SK-N-SH (cell line): Measurements from ENCODE around the gene C1orf226. TPM values are rescaled to one million over a fixed set of nuclear protein-coding genes. Genes with fewer than 3 reads are reported as not detected.
A peak's percentile ranks its signal among the peaks of the same experiment; 100 is the strongest.

ENCODE experiments used
- CTCF ChIA-PET: fragments of 300-600, 350-600 bp; formaldehyde crosslinking; extraction: SDS; loops from one replicate; lab custom pipeline; 2021; lab: Yijun Ruan, JAX
- POLR2A ChIA-PET: fragments of 350-600 bp; sonication (Branson Sonifier 250); formaldehyde crosslinking; extraction: SDS; loops from one replicate; lab custom pipeline; 2020; ENCODE audit warnings: antibody characterized with exemption, inconsistent platforms; lab: Yijun Ruan, JAX
- DNase-seq: peaks from one replicate; pipeline ENCODE4 v3.0.0; 2012
- H2AFZ ChIP-seq: fragments of 200-600 bp; sonication (generic); 2 replicates; pipeline ENCODE4 v1.8.1; 2016; ENCODE audit warnings: antibody characterized with exemption, mild to moderate bottlenecking, low read depth
- H3F3A ChIP-seq: fragments of 200-600 bp; sonication (generic); replicated peaks from 2 replicates; pipeline ENCODE3; 2016; ENCODE audit warnings: antibody characterized with exemption, mild to moderate bottlenecking; ENCODE audit not compliant: insufficient read depth
- H3K27ac ChIP-seq, 2 experiments: fragments of 200-500 bp in 1 of 2; fragments of 200-600 bp in 1 of 2; sonication (Bioruptor generic) in 1 of 2; sonication (generic), shearing (Covaris generic) in 1 of 2; 2 replicates each; pipeline versions ENCODE4 v1.5.1 to v1.6.1; 2014 to 2016; ENCODE audit warnings: low read depth in 2 of 2, inconsistent platforms in 1 of 2, low read length in 1 of 2, mild to moderate bottlenecking in 1 of 2, mixed read lengths in 1 of 2
- H3K27me3 ChIP-seq: fragments of 200-600 bp; sonication (generic), shearing (Covaris generic); 2 replicates; pipeline ENCODE4 v1.6.1; 2016; ENCODE audit warnings: mixed run types; ENCODE audit not compliant: insufficient read depth
- H3K36me3 ChIP-seq, 2 experiments: fragments of 200-500 bp in 1 of 2; fragments of 200-600 bp in 1 of 2; sonication (Bioruptor generic) in 1 of 2; sonication (generic) in 1 of 2; replicated peaks in 1 of 2; 2 replicates each; pipeline versions ENCODE3 to v1.5.1; 2014 to 2016; ENCODE audit warnings: low read length in 1 of 2, mild to moderate bottlenecking in 1 of 2; ENCODE audit not compliant: insufficient read depth in 2 of 2, control insufficient read depth in 1 of 2
- H3K4me1 ChIP-seq, 2 experiments: fragments of 200-500 bp in 1 of 2; fragments of 200-600 bp in 1 of 2; sonication (Bioruptor generic) in 1 of 2; sonication (generic), shearing (Covaris generic) in 1 of 2; 2 replicates each; pipeline versions ENCODE4 v1.5.1 to v1.6.1; 2014 to 2016; ENCODE audit warnings: low read depth in 1 of 2, low read length in 1 of 2, mixed run types in 1 of 2; ENCODE audit not compliant: insufficient read depth in 2 of 2, control insufficient read depth in 1 of 2
- H3K4me2 ChIP-seq: fragments of 200-600 bp; sonication (generic), shearing (Covaris generic); 2 replicates; pipeline ENCODE4 v1.6.1; 2017; ENCODE audit warnings: mixed run types
- H3K4me3 ChIP-seq, 2 experiments: fragments of 200-500 bp in 1 of 2; fragments of 200-600 bp in 1 of 2; sonication (Bioruptor generic) in 1 of 2; sonication (generic), shearing (Covaris generic) in 1 of 2; 2 replicates each; pipeline versions ENCODE4 v1.5.1 to v1.8.1; 2014 to 2016; ENCODE audit warnings: low read depth in 2 of 2, inconsistent platforms in 1 of 2, low read length in 1 of 2, mild to moderate bottlenecking in 1 of 2, mixed read lengths in 1 of 2, moderate library complexity in 1 of 2
- H3K79me2 ChIP-seq: fragments of 200-600 bp; sonication (generic); 2 replicates; pipeline ENCODE4 v1.8.1; 2017; ENCODE audit warnings: mild to moderate bottlenecking; ENCODE audit not compliant: insufficient read depth
- H3K9ac ChIP-seq: fragments of 200-600 bp; sonication (generic); 2 replicates; pipeline ENCODE4 v1.6.1; 2017; ENCODE audit warnings: mixed run types
- H3K9me2 ChIP-seq: fragments of 200-600 bp; sonication (generic); 2 replicates; pipeline ENCODE4 v1.6.1; 2017; ENCODE audit warnings: mixed run types
- H3K9me3 ChIP-seq: fragments of 200-600 bp; sonication (generic); 2 replicates; pipeline ENCODE4 v1.6.1; 2017; ENCODE audit warnings: mixed run types, mild to moderate bottlenecking, moderate library complexity
- H4K20me1 ChIP-seq: fragments of 200-600 bp; sonication (generic); 2 replicates; pipeline ENCODE4 v1.6.1; 2017; ENCODE audit warnings: mild to moderate bottlenecking, mixed run types; ENCODE audit not compliant: insufficient read depth
- CHD2 ChIP-seq: fragments of 150-350 bp; IDR thresholded peaks from 2 replicates; pipeline ENCODE4 v1.6.1; 2018; ENCODE audit warnings: low read length; ENCODE audit not compliant: partially characterized antibody
- EP300 ChIP-seq, 2 experiments: IDR thresholded peaks; 2 replicates each; pipeline versions ENCODE4 v1.4.0 to v1.6.1; 2012; ENCODE audit warnings: borderline replicate concordance in 1 of 2, low read depth in 1 of 2, low read length in 1 of 2
- EZH2phosphoT487 ChIP-seq: fragments of 200-600 bp; sonication (generic); IDR thresholded peaks from 2 replicates; pipeline ENCODE4 v1.6.1; 2017; ENCODE audit warnings: low read depth, mixed run types, mild to moderate bottlenecking, antibody characterized with exemption, moderate library complexity, borderline replicate concordance
- FOXJ3 ChIP-seq: sonication (generic); formaldehyde crosslinking; IDR thresholded peaks from 2 replicates; pipeline ENCODE4 v1.5.1; 2020; ENCODE audit warnings: mild to moderate bottlenecking, missing genetic modification reagents
- FOXM1 ChIP-seq: IDR thresholded peaks from 2 replicates; pipeline ENCODE4 v1.4.0; 2012; ENCODE audit warnings: low read depth, mild to moderate bottlenecking
- GABPA ChIP-seq: IDR thresholded peaks from 2 replicates; pipeline ENCODE4 v1.4.0; 2012; ENCODE audit warnings: low read depth, mild to moderate bottlenecking
- GATA2 ChIP-seq: sonication (generic); formaldehyde crosslinking; IDR thresholded peaks from 2 replicates; pipeline ENCODE4 v1.5.0; 2020; ENCODE audit warnings: mild to moderate bottlenecking, missing genetic modification reagents
- IRF3 ChIP-seq: fragments of 150-350 bp; IDR thresholded peaks from 2 replicates; pipeline ENCODE4 v1.6.1; 2016; ENCODE audit warnings: mild to moderate bottlenecking, low read depth, low read length
- MEF2A ChIP-seq: IDR thresholded peaks from 2 replicates; pipeline ENCODE4 v1.4.0; 2012; ENCODE audit warnings: low read depth, borderline replicate concordance
- MXI1 ChIP-seq: IDR thresholded peaks from 2 replicates; pipeline ENCODE4 v1.6.1; 2012; ENCODE audit warnings: mild to moderate bottlenecking, low read depth, low read length, improper control_type of control experiment
- POLR2AphosphoS5 ChIP-seq: IDR thresholded peaks from 2 replicates; pipeline ENCODE4 v1.6.1; 2012; ENCODE audit warnings: low read depth, low read length
- RAD21 ChIP-seq: IDR thresholded peaks from 2 replicates; pipeline ENCODE4 v1.6.1; 2012; ENCODE audit warnings: mild to moderate bottlenecking, low read length
- RCOR1 ChIP-seq: fragments of 150-350 bp; IDR thresholded peaks from 2 replicates; pipeline ENCODE4 v1.6.1; 2017; ENCODE audit warnings: antibody characterized with exemption, low read length
- RFX5 ChIP-seq: IDR thresholded peaks from 2 replicates; pipeline ENCODE4 v1.6.1; 2012; ENCODE audit warnings: mild to moderate bottlenecking, improper control_type of control experiment, low read length
- RXRA ChIP-seq: IDR thresholded peaks from 2 replicates; pipeline ENCODE4 v1.4.0; 2012; ENCODE audit warnings: low read depth, mild to moderate bottlenecking, borderline replicate concordance
- YY1 ChIP-seq: IDR thresholded peaks from 2 replicates; pipeline ENCODE4 v1.4.0; 2012; ENCODE audit warnings: low read depth, mild to moderate bottlenecking
- WGBS: methylation state at CpG from one replicate; pipeline ENCODE4 v1.1.6; 2017; ENCODE audit warnings: low lambda C conversion rate; 5-methylcytosine and 5-hydroxymethylcytosine counted together
- polyA plus RNA-seq, 3 experiments: library from polyadenylated mRNA; depleted of rRNA; stranded (reverse); fragments of >200 nt; gene quantifications; 2 replicates each; pipeline ENCODE4 v1.2.3, GENCODE V29; 2012

The C1orf226 gene
- polyA plus RNA-seq, 1 of the 3 experiments (the other 2 are of a cell fraction) = 0.03 TPM

GRCh38 chr1:162371611-162372010, 9.9 kb upstream of the C1orf226 start:
- WGBS = 74% methylated on average over 6 of the region's 6 CpGs
- TF ChIP-seq POLR2AphosphoS5 (no peak), IRF3 (no peak), YY1 (no peak), FOXM1 (no peak), RXRA (no peak), MXI1 (no peak), GABPA (no peak), EZH2phosphoT487 (no peak)
- no peak for DNase-seq
- Histone ChIP-seq H4K20me1 (no peaks in the 10 kb centered on the region), H3K27ac (peak overlapping the region in 1 of 2 experiments; percentile 51; a peak in 1 of 4 replicates), H3F3A (no peaks in the 10 kb centered on the region), H3K27me3 (no peaks in the 10 kb centered on the region), H3K9me2 (no peaks in the 10 kb centered on the region), H3K36me3 (no peaks in the 10 kb centered on the region), H3K4me1 (peaks cover 0 to 27% of the 10 kb centered on the region in 2 experiments; a peak in 1 of 4 replicates), H3K4me2 (no peak overlapping the region), H3K4me3 (no peak overlapping the region), H3K9ac (no peak overlapping the region), H2AFZ (no peak overlapping the region), H3K79me2 (no peaks in the 10 kb centered on the region), H3K9me3 (no peaks in the 10 kb centered on the region)
- POLR2A ChIA-PET = no interaction called here
- CTCF ChIA-PET = interaction anchor here (1.2 to 4.0 kb wide), 4 partner anchors 12 to 315 kb away, joined by 3 to 16 read pairs (median 11); no protein-coding TSS in a partner anchor

- no peaks in the 10 kb centered on the region for H3K27me3 ChIP-seq
- H4K20me1 ChIP-seq = no peaks in the 10 kb centered on the region
- H3K9me3 ChIP-seq = no peaks in the 10 kb centered on the region
- peak overlapping the region in 1 of 2 experiments; percentile 77; a peak in 1 of 4 replicates for H3K27ac ChIP-seq
- 37% methylated on average over 12 of the region's 13 CpGs for WGBS
- H3K4me1 ChIP-seq = peaks cover 0 to 27% of the 10 kb centered on the region in 2 experiments; a peak in 1 of 4 replicates
- no peak overlapping the region for H3K4me2 ChIP-seq
- no peak overlapping the region for H3K9ac ChIP-seq
- no peak overlapping the region for H3K4me3 ChIP-seq
- TF ChIP-seq RCOR1 (0 out of 2 replicates have a peak, but pooled peaks have one; percentile 23), FOXJ3 (CRISPR knock-in tag) (peak; percentile 88), RFX5 (no peak), RAD21 (peak; percentile 29), CHD2 (peak; percentile 54), GATA2 (CRISPR knock-in tag) (peak; percentile 98), MEF2A (no peak), EP300 (IDR thresholded peaks at IDR 0.05; ENCODE audit: borderline replicate concordance in 1 of 2, low read depth in 1 of 2, low read length in 1 of 2) (peak in 1 of 2 experiments; percentile 70; a peak in 1 of 4 replicates)
- ChIA-PET CTCF (interaction anchor here (1.2 to 4.0 kb wide), 5 partner anchors 13 to 316 kb away, joined by 3 to 16 read pairs (median 9); no protein-coding TSS in a partner anchor), POLR2A (no interaction called here)
- no peaks in the 10 kb centered on the region for H3K36me3 ChIP-seq
- no peaks in the 10 kb centered on the region for H3F3A ChIP-seq
- no peaks in the 10 kb centered on the region for H3K9me2 ChIP-seq
- DNase-seq = peak; percentile 83
- no peak overlapping the region for H2AFZ ChIP-seq
- H3K79me2 ChIP-seq = no peaks in the 10 kb centered on the region
Observed at GRCh38 chr1:162372159-162373071, 9.1 kb upstream of the C1orf226 start.
